Astrocyte (in vitro differentiated cells and primary cell): ENCODE results near the gene ZYG11B.

Experiments
- EZH2 ChIP-seq: IDR thresholded peaks from 2 replicates; pipeline ENCODE4 v1.6.1; 2012; ENCODE audit warnings: mild to moderate bottlenecking, low read length, inconsistent platforms; ENCODE audit not compliant: insufficient read depth
- TF ChIP-seq, protein P1 (sequence below): IDR thresholded peaks from 2 replicates; pipeline ENCODE4 v1.5.1; 2011; ENCODE audit warnings: low read depth, mild to moderate bottlenecking, inconsistent platforms, low read length, moderate library complexity; ENCODE audit not compliant: insufficient read depth

DNA sequence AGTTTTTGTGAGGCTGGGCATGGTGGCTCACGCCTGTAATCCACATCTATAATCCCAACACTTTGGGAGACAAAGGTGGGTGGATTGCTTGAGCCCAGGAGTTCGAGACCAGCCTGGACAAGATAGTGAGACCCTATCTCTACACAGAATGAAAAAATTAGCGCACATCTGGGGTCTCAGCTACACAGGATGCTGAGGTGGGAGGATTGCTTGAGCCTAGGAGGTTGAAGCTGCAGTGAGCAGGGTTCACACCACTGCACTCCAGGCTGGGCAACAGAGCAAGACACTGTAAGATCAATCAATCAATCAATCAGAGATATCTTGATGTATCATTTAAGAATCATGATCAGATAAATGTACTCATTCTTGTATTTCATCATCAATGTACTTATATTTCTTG is 7.1 kb downstream of the ZYG11B start:
- TF ChIP-seq, protein P1, sequence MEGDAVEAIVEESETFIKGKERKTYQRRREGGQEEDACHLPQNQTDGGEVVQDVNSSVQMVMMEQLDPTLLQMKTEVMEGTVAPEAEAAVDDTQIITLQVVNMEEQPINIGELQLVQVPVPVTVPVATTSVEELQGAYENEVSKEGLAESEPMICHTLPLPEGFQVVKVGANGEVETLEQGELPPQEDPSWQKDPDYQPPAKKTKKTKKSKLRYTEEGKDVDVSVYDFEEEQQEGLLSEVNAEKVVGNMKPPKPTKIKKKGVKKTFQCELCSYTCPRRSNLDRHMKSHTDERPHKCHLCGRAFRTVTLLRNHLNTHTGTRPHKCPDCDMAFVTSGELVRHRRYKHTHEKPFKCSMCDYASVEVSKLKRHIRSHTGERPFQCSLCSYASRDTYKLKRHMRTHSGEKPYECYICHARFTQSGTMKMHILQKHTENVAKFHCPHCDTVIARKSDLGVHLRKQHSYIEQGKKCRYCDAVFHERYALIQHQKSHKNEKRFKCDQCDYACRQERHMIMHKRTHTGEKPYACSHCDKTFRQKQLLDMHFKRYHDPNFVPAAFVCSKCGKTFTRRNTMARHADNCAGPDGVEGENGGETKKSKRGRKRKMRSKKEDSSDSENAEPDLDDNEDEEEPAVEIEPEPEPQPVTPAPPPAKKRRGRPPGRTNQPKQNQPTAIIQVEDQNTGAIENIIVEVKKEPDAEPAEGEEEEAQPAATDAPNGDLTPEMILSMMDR: no peak
- TF ChIP-seq EZH2: no peak
